HepG2 (cell line): ENCODE results near the gene ISOC2. TPM values are rescaled to one million over a fixed set of nuclear protein-coding genes. Genes with fewer than 3 reads are reported as not detected.

Experiments
- AKAP8 ChIP-seq: sonication (generic); formaldehyde crosslinking; IDR thresholded peaks from 2 replicates; pipeline ENCODE4 v1.5.1; 2020; ENCODE audit warnings: mild to moderate bottlenecking, missing genetic modification reagents
- CBFB ChIP-seq: sonication (generic); formaldehyde crosslinking; IDR thresholded peaks from 2 replicates; pipeline ENCODE4 v1.4.0; 2020; ENCODE audit warnings: missing genetic modification reagents
- CC2D1A ChIP-seq: sonication (generic); formaldehyde crosslinking; IDR thresholded peaks from 2 replicates; pipeline ENCODE4 v1.8.1; 2023; ENCODE audit warnings: mild to moderate bottlenecking, missing genetic modification reagents
- DPF2 ChIP-seq: sonication (generic); formaldehyde crosslinking; IDR thresholded peaks from 2 replicates; pipeline ENCODE4 v1.4.0; 2020; ENCODE audit warnings: mild to moderate bottlenecking, low read depth, missing genetic modification reagents, borderline replicate concordance
- EED ChIP-seq: sonication (generic); formaldehyde crosslinking; IDR thresholded peaks from 2 replicates; pipeline ENCODE4 v1.5.0; 2020; ENCODE audit warnings: mild to moderate bottlenecking, missing genetic modification reagents
- FOXA1 ChIP-seq, 2 experiments: fragments of 450-650 bp in 1 of 2; sonication (generic) in 1 of 2; formaldehyde crosslinking in 1 of 2; IDR thresholded peaks; 2 replicates each; pipeline versions ENCODE4 v1.4.0 to v1.6.1; 2016 to 2020; ENCODE audit warnings: missing genetic modification reagents in 1 of 2
- GATAD2A ChIP-seq: IDR thresholded peaks from 2 replicates; pipeline ENCODE4 v1.6.1; 2016
- KDM6A ChIP-seq: IDR thresholded peaks from 2 replicates; pipeline ENCODE4 v1.6.1; 2016; ENCODE audit warnings: low read depth
- MAFG ChIP-seq: sonication (generic); formaldehyde crosslinking; IDR thresholded peaks from 2 replicates; pipeline ENCODE4 v1.5.1; 2020; ENCODE audit warnings: mild to moderate bottlenecking, missing genetic modification reagents
- MAZ ChIP-seq, 2 experiments: sonication (generic) in 1 of 2; formaldehyde crosslinking in 1 of 2; IDR thresholded peaks; 2 replicates each; pipeline versions ENCODE4 v1.5.0 to v1.6.1; 2012 to 2020; ENCODE audit warnings: low read depth in 2 of 2, mild to moderate bottlenecking in 2 of 2, borderline replicate concordance in 1 of 2, improper control_type of control experiment in 1 of 2, low read length in 1 of 2, missing genetic modification reagents in 1 of 2, moderate library complexity in 1 of 2
- MXI1 ChIP-seq: IDR thresholded peaks from 3 replicates; pipeline ENCODE4 v1.6.1; 2012; ENCODE audit warnings: low read depth, low read length, inconsistent platforms, borderline replicate concordance
- NFIC ChIP-seq: IDR thresholded peaks from 2 replicates; pipeline ENCODE4 v1.6.1; 2012; ENCODE audit warnings: mild to moderate bottlenecking, low read length, inconsistent platforms
- PAWR ChIP-seq: sonication (generic); formaldehyde crosslinking; IDR thresholded peaks from 2 replicates; pipeline ENCODE4 v1.4.0; 2020; ENCODE audit warnings: missing genetic modification reagents, mild to moderate bottlenecking, borderline replicate concordance
- PHF5A ChIP-seq: IDR thresholded peaks from one replicate; pipeline ENCODE4 v1.6.1; 2018; ENCODE audit warnings: low read depth, missing genetic modification reagents; ENCODE audit not compliant: unreplicated experiment
- PRMT3 ChIP-seq: sonication (generic); formaldehyde crosslinking; IDR thresholded peaks from 2 replicates; pipeline ENCODE4 v1.8.1; 2022; ENCODE audit warnings: low read depth, mild to moderate bottlenecking, moderate library complexity, missing genetic modification reagents, borderline replicate concordance
- RCOR2 ChIP-seq: IDR thresholded peaks from 2 replicates; pipeline ENCODE4 v1.6.1; 2016; ENCODE audit warnings: missing biosample characterization, missing genetic modification reagents
- STAT6 ChIP-seq: sonication (generic); formaldehyde crosslinking; IDR thresholded peaks from 2 replicates; pipeline ENCODE4 v1.4.0; 2020; ENCODE audit warnings: missing genetic modification reagents, mild to moderate bottlenecking, borderline replicate concordance
- ZMYM4 ChIP-seq: sonication (generic); formaldehyde crosslinking; IDR thresholded peaks from 2 replicates; pipeline ENCODE4 v1.8.1; 2023; ENCODE audit warnings: mild to moderate bottlenecking, missing genetic modification reagents
- ZNF101 ChIP-seq: sonication (generic); formaldehyde crosslinking; IDR thresholded peaks from 2 replicates; pipeline ENCODE4 v1.4.0; 2020; ENCODE audit warnings: mild to moderate bottlenecking, low read depth, missing genetic modification reagents, borderline replicate concordance
- ZNF121 ChIP-seq: sonication (generic); formaldehyde crosslinking; IDR thresholded peaks from 2 replicates; pipeline ENCODE4 v1.5.0; 2020; ENCODE audit warnings: mild to moderate bottlenecking, missing genetic modification reagents
- ZNF468 ChIP-seq: sonication (generic); formaldehyde crosslinking; IDR thresholded peaks from 2 replicates; pipeline ENCODE4 v1.8.0; 2022; ENCODE audit warnings: mild to moderate bottlenecking, moderate library complexity, missing genetic modification reagents
- ZNF552 ChIP-seq: sonication (generic); formaldehyde crosslinking; IDR thresholded peaks from 2 replicates; pipeline ENCODE4 v1.9.0; 2022; ENCODE audit warnings: missing genetic modification reagents, mild to moderate bottlenecking, borderline replicate concordance
- ZNF777 ChIP-seq: sonication (generic); formaldehyde crosslinking; IDR thresholded peaks from 2 replicates; pipeline ENCODE4 v1.4.0; 2020; ENCODE audit warnings: missing genetic modification reagents
- polyA plus RNA-seq, 8 experiments: library from polyadenylated mRNA; depleted of rRNA in 3 of 8; stranded (reverse) in 7 of 8; unstranded in 1 of 8; fragments of >200 nt; fragmentation: Illumina TruSeq in 4 of 8; extraction: Trizol in 4 of 8; gene quantifications; 2 replicates each; pipeline versions ENCODE4 v1.2.1 to v1.2.3, GENCODE V29; 2011 to 2016; ENCODE audit warnings: low read depth in 4 of 8, missing spikeins in 1 of 8, mixed read lengths in 1 of 8; ENCODE audit not compliant: insufficient read depth in 1 of 8
- total RNA-seq, 5 experiments: library from RNA; depleted of rRNA; stranded (reverse); fragments of >200 nt; fragmentation: Illumina TruSeq; extraction: Trizol; gene quantifications; 2 replicates each; pipeline ENCODE4 v1.2.3, GENCODE V29; 2016; ENCODE audit warnings: low read depth in 1 of 5
- TF ChIP-seq, protein P1 (sequence below): sonication (generic); formaldehyde crosslinking; IDR thresholded peaks from 2 replicates; pipeline ENCODE4 v1.4.0; 2020; ENCODE audit warnings: low read depth, missing genetic modification reagents

The ISOC2 gene
- total and polyA plus RNA-seq, 2 of the 13 experiments (the other 11 are each of a cell fraction or from before 2014, with no cell fraction given) = 76.8 to 105 TPM

DNA sequence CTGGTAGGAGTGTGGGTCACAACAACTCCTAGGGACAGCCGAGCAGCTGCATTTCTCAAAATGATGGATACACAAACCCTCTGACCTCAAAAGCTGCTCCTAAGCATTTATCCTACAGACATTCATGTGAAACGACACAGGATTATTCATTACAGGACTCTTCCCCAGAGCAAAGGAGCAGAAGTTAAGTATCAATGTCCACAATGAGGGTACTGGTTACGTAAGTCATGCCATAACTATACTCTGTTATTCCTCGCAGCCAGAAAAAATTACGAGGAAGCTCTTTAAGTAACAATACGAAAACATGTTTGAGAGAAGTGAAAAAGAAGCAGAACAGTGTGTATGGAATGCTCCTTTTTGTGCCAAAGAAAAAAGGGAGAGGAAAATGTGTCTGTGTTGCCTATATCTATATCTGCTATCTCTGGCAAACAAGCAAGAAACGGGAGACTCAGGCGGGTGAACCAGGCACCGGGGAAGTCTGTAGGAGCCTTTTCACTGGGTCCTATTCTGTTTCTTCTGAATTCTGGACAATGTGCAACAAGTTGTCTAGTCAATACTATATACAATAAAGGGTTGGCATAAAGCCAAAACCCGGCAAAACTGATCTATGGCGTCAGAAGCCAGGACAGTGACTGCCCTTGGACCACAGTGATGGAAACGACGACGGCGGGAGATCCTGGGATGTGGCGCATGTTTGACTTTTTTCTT is 1.3 kb downstream of the ISOC2 start (continued):
- no peak for TF ChIP-seq STAT6 (CRISPR knock-in tag)
- TF ChIP-seq MAZ (IDR thresholded peaks at IDR 0.05; ENCODE audit: borderline replicate concordance, low read depth, low read length) = no peak
- TF ChIP-seq MAZ (CRISPR knock-in tag; IDR thresholded peaks at IDR 0.05; ENCODE audit: low read depth) = no peak
- peak; percentile 42; the same call in 1 of the 2 replicates for TF ChIP-seq NFIC
- no peak for TF ChIP-seq FOXA1 (IDR thresholded peaks at IDR 0.05)
- 0 out of 2 replicates have a peak, but pooled peaks have one; percentile 6 for TF ChIP-seq FOXA1 (CRISPR knock-in tag; IDR thresholded peaks at IDR 0.05)
- TF ChIP-seq PRMT3 = no peak
- no peak for TF ChIP-seq ZNF552 (CRISPR knock-in tag)
- no peak for TF ChIP-seq ZNF101
- 0 out of 3 replicates have a peak, but pooled peaks have one; percentile 14 for TF ChIP-seq MXI1
- TF ChIP-seq KDM6A (CRISPR knock-in tag) = no peak
- peak; percentile 53 for TF ChIP-seq GATAD2A
- TF ChIP-seq PAWR (CRISPR knock-in tag) = no peak
- TF ChIP-seq ZMYM4 (CRISPR knock-in tag) = no peak
- 0 out of 2 replicates have a peak, but pooled peaks have one; percentile 5 for TF ChIP-seq AKAP8
- TF ChIP-seq RCOR2 (CRISPR knock-in tag) = 0 out of 2 replicates have a peak, but pooled peaks have one; percentile 19
- TF ChIP-seq ZNF121 (CRISPR knock-in tag) = no peak
- TF ChIP-seq MAFG (CRISPR knock-in tag) = no peak
- no peak for TF ChIP-seq CC2D1A (CRISPR knock-in tag)
- TF ChIP-seq ZNF468 (CRISPR knock-in tag) = no peak
- 0 out of 2 replicates have a peak, but pooled peaks have one; percentile 42 for TF ChIP-seq DPF2 (CRISPR knock-in tag)
- TF ChIP-seq PHF5A (CRISPR knock-in tag) = no peak
- no peak for TF ChIP-seq EED (CRISPR knock-in tag)
- TF ChIP-seq, protein P1, sequence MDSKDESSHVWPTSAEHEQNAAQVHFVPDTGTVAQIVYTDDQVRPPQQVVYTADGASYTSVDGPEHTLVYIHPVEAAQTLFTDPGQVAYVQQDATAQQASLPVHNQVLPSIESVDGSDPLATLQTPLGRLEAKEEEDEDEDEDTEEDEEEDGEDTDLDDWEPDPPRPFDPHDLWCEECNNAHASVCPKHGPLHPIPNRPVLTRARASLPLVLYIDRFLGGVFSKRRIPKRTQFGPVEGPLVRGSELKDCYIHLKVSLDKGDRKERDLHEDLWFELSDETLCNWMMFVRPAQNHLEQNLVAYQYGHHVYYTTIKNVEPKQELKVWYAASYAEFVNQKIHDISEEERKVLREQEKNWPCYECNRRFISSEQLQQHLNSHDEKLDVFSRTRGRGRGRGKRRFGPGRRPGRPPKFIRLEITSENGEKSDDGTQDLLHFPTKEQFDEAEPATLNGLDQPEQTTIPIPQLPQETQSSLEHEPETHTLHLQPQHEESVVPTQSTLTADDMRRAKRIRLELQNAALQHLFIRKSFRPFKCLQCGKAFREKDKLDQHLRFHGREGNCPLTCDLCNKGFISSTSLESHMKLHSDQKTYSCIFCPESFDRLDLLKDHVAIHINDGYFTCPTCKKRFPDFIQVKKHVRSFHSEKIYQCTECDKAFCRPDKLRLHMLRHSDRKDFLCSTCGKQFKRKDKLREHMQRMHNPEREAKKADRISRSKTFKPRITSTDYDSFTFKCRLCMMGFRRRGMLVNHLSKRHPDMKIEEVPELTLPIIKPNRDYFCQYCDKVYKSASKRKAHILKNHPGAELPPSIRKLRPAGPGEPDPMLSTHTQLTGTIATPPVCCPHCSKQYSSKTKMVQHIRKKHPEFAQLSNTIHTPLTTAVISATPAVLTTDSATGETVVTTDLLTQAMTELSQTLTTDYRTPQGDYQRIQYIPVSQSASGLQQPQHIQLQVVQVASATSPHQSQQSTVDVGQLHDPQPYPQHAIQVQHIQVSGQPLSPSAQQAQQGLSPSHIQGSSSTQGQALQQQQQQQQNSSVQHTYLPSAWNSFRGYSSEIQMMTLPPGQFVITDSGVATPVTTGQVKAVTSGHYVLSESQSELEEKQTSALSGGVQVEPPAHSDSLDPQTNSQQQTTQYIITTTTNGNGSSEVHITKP (CRISPR knock-in tag) = no peak
- TF ChIP-seq ZNF777 = no peak
- no peak for TF ChIP-seq CBFB (CRISPR knock-in tag)
